Muscle of leg (tissue), 11 donors: ENCODE results near the gene RHOBTB1. TPM values are rescaled to one million over a fixed set of nuclear protein-coding genes. Genes with fewer than 3 reads are reported as not detected.
"Not testable (repeated sequence)": the region's sequence is repeated elsewhere in the genome, so short reads cannot be mapped to it uniquely, and the experiment has no call there.

ENCODE experiments used
- DNase-seq: peaks from one replicate; pipeline ENCODE4 v3.0.0; 2013
- H3K27ac ChIP-seq: one replicate; pipeline ENCODE4 v1.5.1; 2013; ENCODE audit warnings: mild to moderate bottlenecking, low read length, control low read depth
- H3K27me3 ChIP-seq: one replicate; pipeline ENCODE4 v1.6.1; 2013; ENCODE audit warnings: low read length; ENCODE audit not compliant: control insufficient read depth, insufficient read depth
- H3K36me3 ChIP-seq: one replicate; pipeline ENCODE4 v1.6.1; 2013; ENCODE audit warnings: low read length; ENCODE audit not compliant: control insufficient read depth, insufficient read depth
- H3K4me1 ChIP-seq: one replicate; pipeline ENCODE4 v1.6.1; 2013; ENCODE audit warnings: low read length; ENCODE audit not compliant: control insufficient read depth, insufficient read depth
- H3K4me3 ChIP-seq: one replicate; pipeline ENCODE4 v1.5.1; 2013; ENCODE audit warnings: low read length, control low read depth
- H3K9me3 ChIP-seq: replicated peaks from 2 replicates; pipeline ENCODE4 v1.6.1; 2013; ENCODE audit warnings: low read depth, low read length; ENCODE audit not compliant: control insufficient read depth
- WGBS: methylation state at CpG from one replicate; pipeline ENCODE4 v1.1.5; 2013; ENCODE audit warnings: missing lambda C conversion rate; ENCODE audit not compliant: insufficient coverage; 5-methylcytosine and 5-hydroxymethylcytosine counted together
- polyA plus RNA-seq, 8 donors: library from polyadenylated mRNA; unstranded; fragments of 120-200 nt; gene quantifications; one replicate each; pipeline versions ENCODE4 v1.2.1 to v1.2.3, GENCODE V29; 2013; ENCODE audit warnings: inconsistent platforms in 1 of 8, low replicate concordance in 1 of 8; ENCODE audit not compliant: insufficient read length in 8 of 8, insufficient read depth in 1 of 8
- total RNA-seq: library from RNA; stranded (reverse); fragments of 120-200 nt; gene quantifications from one replicate; pipeline ENCODE4 v1.2.4, GENCODE V29; 2013

Gene RHOBTB1
- total and polyA plus RNA-seq, 9 donors, result 18.0 to 31.9 (median 22.0) TPM

GRCh38 chr10:60856405-60856804 lies 87.6 kb downstream of the RHOBTB1 start:
- no peaks in the 10 kb centered on the region for H3K36me3 ChIP-seq
- H3K4me1 ChIP-seq, result peaks cover 7% of the 10 kb centered on the region
- H3K4me3 ChIP-seq, result no peak overlapping the region
- H3K27me3 ChIP-seq, result no peaks in the 10 kb centered on the region
- DNase-seq, result no peak
- peaks cover 6% of the 10 kb centered on the region for H3K9me3 ChIP-seq
- WGBS, result 100% methylated on average over 1 of the region's 2 CpGs
- no peak overlapping the region for H3K27ac ChIP-seq

GRCh38 chr10:60853637-60854036 lies 90.3 kb downstream of the RHOBTB1 start:
- H3K36me3 ChIP-seq, result no peaks in the 10 kb centered on the region
- no peak for DNase-seq
- no peak overlapping the region for H3K27ac ChIP-seq
- no peaks in the 10 kb centered on the region for H3K27me3 ChIP-seq
- WGBS, result no CpG with 5 or more reads among the region's 3 CpGs
- H3K4me1 ChIP-seq, result peaks cover 14% of the 10 kb centered on the region
- peaks cover 6% of the 10 kb centered on the region for H3K9me3 ChIP-seq
- no peak overlapping the region for H3K4me3 ChIP-seq

GRCh38 chr10:60853107-60853506 lies 90.9 kb downstream of the RHOBTB1 start:
- Histone ChIP-seq H3K4me3 (no peak overlapping the region), H3K9me3 (peaks cover 6% of the 10 kb centered on the region), H3K27ac (no peak overlapping the region), H3K27me3 (no peaks in the 10 kb centered on the region), H3K4me1 (peaks cover 19% of the 10 kb centered on the region), H3K36me3 (no peaks in the 10 kb centered on the region)
- no peak for DNase-seq
- WGBS, result 76% methylated on average over 4 of the region's 4 CpGs

DNA sequence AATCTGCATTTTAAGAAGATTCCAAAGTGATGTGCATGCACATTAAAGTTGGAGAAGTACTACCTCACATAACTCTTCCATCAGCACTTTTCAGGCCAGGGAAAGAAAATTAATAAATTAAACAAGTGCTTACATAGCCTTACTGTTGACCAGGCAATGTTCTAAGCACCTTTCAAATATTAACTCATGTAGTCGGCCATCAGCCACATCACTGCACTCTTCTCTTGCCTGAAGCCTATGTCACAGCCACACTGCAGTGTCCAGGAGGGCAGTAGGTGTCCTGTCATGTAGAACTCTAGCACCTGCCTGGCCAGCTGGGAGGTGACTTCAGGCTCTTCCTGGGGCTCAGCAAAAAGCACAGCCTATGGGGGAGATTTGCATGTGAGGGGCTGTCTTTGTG lies 94.2 kb downstream of the RHOBTB1 start:
- Histone ChIP-seq H3K4me1 (peaks cover 20% of the 10 kb centered on the region), H3K4me3 (no peak overlapping the region), H3K9me3 (no peaks in the 10 kb centered on the region), H3K27me3 (no peaks in the 10 kb centered on the region), H3K27ac (no peak overlapping the region), H3K36me3 (no peaks in the 10 kb centered on the region)
- no peak for DNase-seq
- 60% methylated on average over 1 of the region's 1 CpG for WGBS

DNA sequence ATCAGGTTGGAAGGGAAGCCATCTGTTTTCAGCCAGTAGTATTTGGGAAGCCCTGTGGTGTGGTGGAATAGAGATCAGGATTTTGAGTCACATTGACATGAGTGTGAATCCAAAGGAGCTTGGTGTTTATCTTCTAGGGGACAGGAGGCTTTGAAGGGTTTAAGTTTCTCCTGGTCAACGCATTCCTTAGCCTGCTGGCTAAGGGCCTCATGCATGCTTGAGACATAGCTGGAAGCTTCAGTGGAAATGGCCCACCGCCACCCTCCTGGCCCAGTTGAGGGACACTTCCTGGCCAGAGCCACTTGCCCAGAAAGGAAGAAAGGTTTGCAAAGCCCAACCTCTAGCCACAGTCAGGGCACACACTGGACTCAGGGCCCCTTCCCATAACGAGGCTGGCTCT lies 94.8 kb downstream of the RHOBTB1 start:
- Histone ChIP-seq H3K27ac (peak overlapping the region; percentile 35), H3K9me3 (no peaks in the 10 kb centered on the region), H3K4me3 (no peak overlapping the region), H3K4me1 (peaks cover 20% of the 10 kb centered on the region), H3K36me3 (no peaks in the 10 kb centered on the region), H3K27me3 (no peaks in the 10 kb centered on the region)
- 85% methylated on average over 2 of the region's 3 CpGs for WGBS
- no peak for DNase-seq

DNA sequence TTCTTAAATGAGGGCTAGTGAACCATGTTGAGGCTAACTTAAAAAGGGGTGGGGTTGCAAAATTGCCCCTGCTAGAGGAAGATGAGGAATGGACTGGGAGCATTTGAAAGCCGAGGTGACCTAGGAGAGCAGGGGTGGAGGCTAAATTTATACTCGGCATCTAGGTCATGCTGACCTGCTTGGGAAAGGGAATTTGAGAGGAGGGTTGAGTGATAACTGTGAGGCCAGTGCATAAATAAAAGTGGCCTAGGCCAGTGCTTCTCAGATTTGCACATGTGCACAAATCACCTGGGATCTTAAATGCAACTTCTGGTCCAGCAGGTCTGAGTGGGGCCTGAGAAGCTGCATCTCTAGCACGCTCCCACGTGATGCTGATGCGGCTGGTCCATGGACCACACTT lies 95.3 kb downstream of the RHOBTB1 start:
- Histone ChIP-seq H3K27me3 (no peaks in the 10 kb centered on the region), H3K27ac (peak overlapping the region; percentile 72), H3K36me3 (no peaks in the 10 kb centered on the region), H3K9me3 (no peaks in the 10 kb centered on the region), H3K4me1 (peaks cover 20% of the 10 kb centered on the region), H3K4me3 (no peak overlapping the region)
- DNase-seq, result no peak
- 63% methylated on average over 5 of the region's 5 CpGs for WGBS

DNA sequence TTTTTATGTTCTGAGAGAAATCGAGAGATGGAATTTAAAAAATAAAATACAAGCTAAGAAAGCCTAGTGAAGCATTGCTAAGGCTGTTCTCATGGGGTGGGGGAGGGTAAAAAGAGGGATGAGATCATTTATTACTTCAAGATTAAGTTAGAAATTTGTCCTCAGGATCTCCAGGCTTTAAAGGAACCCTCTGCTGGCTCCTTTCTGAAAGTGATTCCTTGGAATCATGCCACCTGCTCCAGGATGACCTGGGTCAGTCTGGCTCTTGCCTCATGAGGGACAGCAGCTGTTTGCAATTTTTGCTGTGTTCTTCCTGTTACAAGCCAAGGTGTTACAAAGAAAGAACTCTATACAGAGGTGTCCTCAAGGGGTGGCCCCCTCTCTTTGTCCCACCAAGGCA lies 95.9 kb downstream of the RHOBTB1 start:
- Histone ChIP-seq H3K27me3 (no peaks in the 10 kb centered on the region), H3K9me3 (no peaks in the 10 kb centered on the region), H3K4me1 (peaks cover 18% of the 10 kb centered on the region), H3K36me3 (no peaks in the 10 kb centered on the region), H3K4me3 (no peak overlapping the region), H3K27ac (peak overlapping the region; percentile 72)
- WGBS, result no CpG with 5 or more reads among the region's 1 CpG
- DNase-seq, result peak; percentile 92

DNA sequence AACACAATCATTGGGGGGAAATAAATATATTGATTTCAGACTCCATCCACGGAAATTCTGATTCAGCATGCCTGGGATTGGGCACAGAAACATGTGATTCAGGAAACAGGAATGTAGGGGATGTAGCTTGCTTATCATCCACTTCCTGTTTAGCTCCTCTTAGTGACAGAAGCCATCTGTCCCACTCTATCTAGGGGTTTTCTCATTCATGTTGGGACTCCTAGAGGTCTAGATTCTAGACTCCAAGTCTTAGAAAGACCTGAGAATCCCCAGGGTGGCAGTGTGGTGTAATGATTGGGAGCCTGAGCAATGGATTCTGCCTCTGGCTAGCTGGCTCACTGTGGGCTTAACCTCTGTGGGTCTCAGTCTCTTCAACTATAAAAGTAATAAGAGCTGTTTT lies 97.8 kb downstream of the RHOBTB1 start:
- H3K36me3 ChIP-seq, result no peaks in the 10 kb centered on the region
- H3K27me3 ChIP-seq, result no peaks in the 10 kb centered on the region
- H3K9me3 ChIP-seq, result no peaks in the 10 kb centered on the region
- WGBS, result no CpG with 5 or more reads among the region's 1 CpG
- H3K27ac ChIP-seq, result no peak overlapping the region
- H3K4me3 ChIP-seq, result no peak overlapping the region
- H3K4me1 ChIP-seq, result peaks cover 14% of the 10 kb centered on the region
- DNase-seq, result no peak

DNA sequence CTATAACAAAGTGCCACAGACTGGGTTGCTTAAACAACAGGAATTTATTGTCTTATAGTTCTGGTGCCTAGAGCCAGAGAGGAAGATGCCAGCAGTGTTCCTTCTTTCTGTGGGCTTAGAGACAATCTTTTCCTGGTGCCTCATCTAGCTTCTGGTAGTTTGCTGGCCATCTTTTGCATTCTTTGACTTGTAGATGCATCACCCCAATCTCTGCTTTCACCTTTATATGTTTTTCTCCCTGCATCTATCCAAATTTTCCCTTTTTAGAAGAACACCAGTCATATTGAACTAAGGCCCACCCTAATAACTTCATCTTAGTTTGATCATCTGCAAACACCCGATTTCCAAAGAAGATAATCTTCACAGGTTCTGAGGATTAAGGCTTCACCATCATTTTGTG lies 98.9 kb downstream of the RHOBTB1 start:
- H3K4me1 ChIP-seq, result peaks cover 14% of the 10 kb centered on the region
- no peak overlapping the region for H3K4me3 ChIP-seq
- no peaks in the 10 kb centered on the region for H3K36me3 ChIP-seq
- no CpG with 5 or more reads among the region's 1 CpG for WGBS
- H3K27ac ChIP-seq, result no peak overlapping the region
- no peaks in the 10 kb centered on the region for H3K9me3 ChIP-seq
- DNase-seq, result no peak
- no peaks in the 10 kb centered on the region for H3K27me3 ChIP-seq

GRCh38 chr10:60842694-60843093 lies 101.3 kb downstream of the RHOBTB1 start:
- 80% methylated on average over 1 of the region's 1 CpG for WGBS
- no peak for DNase-seq
- no peaks in the 10 kb centered on the region for H3K36me3 ChIP-seq
- no peak overlapping the region for H3K4me3 ChIP-seq
- H3K27ac ChIP-seq, result no peak overlapping the region
- H3K9me3 ChIP-seq, result no peaks in the 10 kb centered on the region
- H3K27me3 ChIP-seq, result no peaks in the 10 kb centered on the region
- H3K4me1 ChIP-seq, result peaks cover 3% of the 10 kb centered on the region

- not testable (repeated sequence) for H3K4me3 ChIP-seq, H3K36me3 ChIP-seq, H3K4me1 ChIP-seq, H3K27ac ChIP-seq, H3K27me3 ChIP-seq, DNase-seq, H3K9me3 ChIP-seq
- no CpG with 5 or more reads among the region's 10 CpGs for whole genome bisulfite sequencing
Measured at GRCh38 chr10:60841227-60841626, 102.8 kb downstream of the RHOBTB1 start.
